ENCODE results near the gene NAALADL2. TPM values are rescaled to one million over a fixed set of nuclear protein-coding genes. Genes with fewer than 3 reads are reported as not detected.

Gene NAALADL2
- total RNA-seq, 1 donor from 2014 or later, result 11.5 TPM

DNA sequence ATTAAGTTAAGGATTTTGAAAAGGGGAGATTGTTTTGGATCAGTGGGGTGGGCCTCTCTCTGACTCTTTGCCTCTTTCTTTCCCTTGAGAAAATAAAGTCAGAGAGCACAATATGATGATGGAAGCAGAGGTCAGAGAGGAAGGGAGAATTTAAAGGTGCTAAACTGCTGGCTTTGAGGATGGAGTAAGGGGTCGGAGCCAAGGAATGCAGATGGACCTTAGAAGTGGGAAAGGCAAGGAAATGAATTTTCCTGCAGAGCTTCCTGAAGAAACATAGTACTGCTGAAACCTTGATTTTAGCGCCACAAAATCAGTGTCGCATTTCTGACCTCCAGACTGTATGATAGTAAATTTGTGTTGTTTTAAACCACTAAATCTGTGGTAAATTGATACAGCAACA lies 317.4 kb downstream of the NAALADL2 start:
- Histone ChIP-seq H3K27me3 (no peaks in the 10 kb centered on the region), H4K20me1 (ENCODE audit: low read depth) (no peaks in the 10 kb centered on the region), H2AFZ (replicated peaks) (no peak overlapping the region), H3K9me3 (ENCODE audit: low read depth) (no peaks in the 10 kb centered on the region), H3K27ac (no peak overlapping the region), H3K4me1 (no peaks in the 10 kb centered on the region), H3K4me2 (no peak overlapping the region), H3K4me3 (no peak overlapping the region), H3K9ac (no peak overlapping the region), H3K36me3 (no peaks in the 10 kb centered on the region), H3F3A (ENCODE audit: low read depth) (no peaks in the 10 kb centered on the region), H3K79me2 (ENCODE audit: low read depth) (no peaks in the 10 kb centered on the region)
- TF ChIP-seq, protein P1, sequence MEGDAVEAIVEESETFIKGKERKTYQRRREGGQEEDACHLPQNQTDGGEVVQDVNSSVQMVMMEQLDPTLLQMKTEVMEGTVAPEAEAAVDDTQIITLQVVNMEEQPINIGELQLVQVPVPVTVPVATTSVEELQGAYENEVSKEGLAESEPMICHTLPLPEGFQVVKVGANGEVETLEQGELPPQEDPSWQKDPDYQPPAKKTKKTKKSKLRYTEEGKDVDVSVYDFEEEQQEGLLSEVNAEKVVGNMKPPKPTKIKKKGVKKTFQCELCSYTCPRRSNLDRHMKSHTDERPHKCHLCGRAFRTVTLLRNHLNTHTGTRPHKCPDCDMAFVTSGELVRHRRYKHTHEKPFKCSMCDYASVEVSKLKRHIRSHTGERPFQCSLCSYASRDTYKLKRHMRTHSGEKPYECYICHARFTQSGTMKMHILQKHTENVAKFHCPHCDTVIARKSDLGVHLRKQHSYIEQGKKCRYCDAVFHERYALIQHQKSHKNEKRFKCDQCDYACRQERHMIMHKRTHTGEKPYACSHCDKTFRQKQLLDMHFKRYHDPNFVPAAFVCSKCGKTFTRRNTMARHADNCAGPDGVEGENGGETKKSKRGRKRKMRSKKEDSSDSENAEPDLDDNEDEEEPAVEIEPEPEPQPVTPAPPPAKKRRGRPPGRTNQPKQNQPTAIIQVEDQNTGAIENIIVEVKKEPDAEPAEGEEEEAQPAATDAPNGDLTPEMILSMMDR (IDR thresholded peaks at IDR 0.05), result no peak
- TF ChIP-seq EZH2 (IDR thresholded peaks at IDR 0.05), result no peak
- no peak for TF ChIP-seq EZH2phosphoT487 (IDR thresholded peaks at IDR 0.05)
- no peak for DNase-seq (ENCODE audit: low spot score)
- Mint-ChIP-seq H3K9me3 (no peaks in the 10 kb centered on the region), H3K27ac (no peak overlapping the region), H3K4me3 (no peak overlapping the region), H3K36me3 (no peaks in the 10 kb centered on the region), H3K27me3 (ENCODE audit: insufficient read depth, low read depth) (no peaks in the 10 kb centered on the region), H3K4me1 (no peaks in the 10 kb centered on the region)

- DNase-seq (ENCODE audit: low spot score), result no peak
- Histone ChIP-seq H3K4me3 (no peak overlapping the region), H3K9me3 (ENCODE audit: low read depth) (no peaks in the 10 kb centered on the region), H3F3A (ENCODE audit: low read depth) (no peaks in the 10 kb centered on the region), H3K4me1 (no peaks in the 10 kb centered on the region), H2AFZ (replicated peaks) (no peak overlapping the region), H3K4me2 (no peak overlapping the region), H3K27me3 (no peaks in the 10 kb centered on the region), H3K9ac (no peak overlapping the region), H3K36me3 (no peaks in the 10 kb centered on the region), H3K27ac (no peak overlapping the region), H4K20me1 (ENCODE audit: low read depth) (no peaks in the 10 kb centered on the region), H3K79me2 (ENCODE audit: low read depth) (no peaks in the 10 kb centered on the region)
- TF ChIP-seq EZH2 (IDR thresholded peaks at IDR 0.05), result no peak
- no peak for TF ChIP-seq EZH2phosphoT487 (IDR thresholded peaks at IDR 0.05)
- TF ChIP-seq, protein P1 (IDR thresholded peaks at IDR 0.05), result no peak
- Mint-ChIP-seq H3K27me3 (ENCODE audit: insufficient read depth, low read depth) (no peaks in the 10 kb centered on the region), H3K9me3 (no peaks in the 10 kb centered on the region), H3K36me3 (no peaks in the 10 kb centered on the region), H3K27ac (no peak overlapping the region), H3K4me1 (no peaks in the 10 kb centered on the region), H3K4me3 (no peak overlapping the region)
These were observed 319.9 kb downstream of the NAALADL2 start for GRCh38 chr3:175179055-175179454.

DNA sequence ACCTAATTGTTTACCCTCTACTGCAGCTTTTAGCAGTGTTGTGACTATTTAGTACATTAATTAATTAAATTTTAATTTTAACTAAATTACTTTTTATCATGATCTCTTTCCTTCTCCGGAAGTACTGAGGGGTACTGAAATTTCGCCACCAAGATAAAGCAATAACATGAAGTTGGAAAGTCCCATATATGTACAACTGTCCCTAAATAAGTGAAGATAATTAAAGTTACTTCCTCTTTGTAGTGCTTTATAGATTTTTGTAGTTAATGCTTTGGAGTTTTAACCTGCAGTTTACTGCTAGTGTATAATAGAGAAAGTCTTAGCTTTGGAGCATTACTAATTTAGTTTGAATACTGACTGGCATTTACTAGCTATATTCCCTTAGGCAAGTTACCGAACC lies 325.3 kb downstream of the NAALADL2 start:
- H3K27ac ChIP-seq, result no peak overlapping the region
- H3K4me3 ChIP-seq, result no peak overlapping the region
- peaks cover 9% of the 10 kb centered on the region for H3K4me1 Mint-ChIP-seq
- no peak for DNase-seq (ENCODE audit: low spot score)
- no peaks in the 10 kb centered on the region for H3K36me3 ChIP-seq
- no peak overlapping the region for H3K4me3 Mint-ChIP-seq
- no peaks in the 10 kb centered on the region for H3K27me3 Mint-ChIP-seq (ENCODE audit: insufficient read depth, low read depth)
- H4K20me1 ChIP-seq (ENCODE audit: low read depth), result no peaks in the 10 kb centered on the region
- H3K9me3 ChIP-seq (ENCODE audit: low read depth), result no peaks in the 10 kb centered on the region
- no peaks in the 10 kb centered on the region for H3K4me1 ChIP-seq
- H3K4me2 ChIP-seq, result no peak overlapping the region
- no peak overlapping the region for H3K9ac ChIP-seq
- H3K27me3 ChIP-seq, result no peaks in the 10 kb centered on the region
- TF ChIP-seq EZH2 (IDR thresholded peaks at IDR 0.05) (no peak), EZH2phosphoT487 (IDR thresholded peaks at IDR 0.05) (no peak)
- TF ChIP-seq, protein P1 (IDR thresholded peaks at IDR 0.05), result no peak
- H3K79me2 ChIP-seq (ENCODE audit: low read depth), result no peaks in the 10 kb centered on the region
- H3K27ac Mint-ChIP-seq, result no peak overlapping the region
- no peak overlapping the region for H2AFZ ChIP-seq (replicated peaks)
- no peaks in the 10 kb centered on the region for H3F3A ChIP-seq (ENCODE audit: low read depth)
- no peaks in the 10 kb centered on the region for H3K36me3 Mint-ChIP-seq
- H3K9me3 Mint-ChIP-seq, result no peaks in the 10 kb centered on the region

All from neural progenitor cell (in vitro differentiated cells).